ENCODE data around the gene POTEI.
"Not testable (repeated sequence)": the region's sequence is repeated elsewhere in the genome, so short reads cannot be mapped to it uniquely, and the experiment has no call there.

POTEI gene
- 0 reads per million in 2 donors for total RNA-seq

GRCh38 chr2:130509228-130509627 lies at the start of gene POTEI:
POTEI (minus strand) TSS chr2:130509328; CDS start chr2:130509235, 93 bp downstream.
- not testable (repeated sequence) for DNase-seq

GRCh38 chr2:130556441-130556840 lies 47.3 kb upstream of the POTEI start:
- not testable (repeated sequence) for DNase-seq

DNA sequence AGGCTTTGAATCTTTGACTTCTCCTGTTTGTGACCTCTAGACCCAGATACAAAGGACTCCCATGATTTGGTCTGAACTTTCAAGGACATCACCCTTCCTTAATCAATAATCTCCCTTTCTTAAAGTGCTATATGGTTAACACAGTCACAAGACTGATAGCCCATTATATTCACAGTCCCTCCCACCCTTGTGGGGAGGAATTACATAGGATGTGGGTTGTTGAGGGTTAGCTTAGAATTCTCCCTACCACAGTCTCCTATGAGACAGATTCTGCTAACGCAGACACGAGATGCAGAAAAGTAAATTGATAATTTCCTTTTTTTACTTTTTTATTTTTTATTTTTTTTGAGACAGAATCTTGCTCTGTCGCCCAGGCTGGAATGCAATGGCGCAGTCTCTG lies 45.0 kb upstream of the POTEI start:
- not testable (repeated sequence) for DNase-seq

GRCh38 chr2:130549475-130549874 lies 40.3 kb upstream of the POTEI start:
- DNase-seq: not testable (repeated sequence)

DNA sequence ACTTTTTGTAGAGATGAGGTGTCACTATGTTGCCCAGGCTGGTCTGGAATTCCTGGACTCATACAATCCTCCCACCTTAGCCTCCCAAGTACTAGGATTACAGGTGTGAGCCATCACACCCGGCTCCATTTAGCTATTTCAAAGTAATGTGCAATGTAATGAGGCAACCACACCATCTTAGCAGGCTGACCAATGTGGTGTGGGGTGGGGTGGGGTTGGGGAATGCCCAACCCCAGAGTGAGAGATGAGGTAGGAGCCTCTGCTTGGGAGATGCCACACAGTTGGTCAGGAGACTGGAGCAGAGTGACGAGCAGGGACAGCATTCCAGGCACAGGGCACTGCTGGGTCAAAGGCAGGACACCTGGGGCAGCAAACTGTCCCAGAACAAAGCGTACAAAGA lies 39.3 kb upstream of the POTEI start:
- not testable (repeated sequence) for DNase-seq

DNA sequence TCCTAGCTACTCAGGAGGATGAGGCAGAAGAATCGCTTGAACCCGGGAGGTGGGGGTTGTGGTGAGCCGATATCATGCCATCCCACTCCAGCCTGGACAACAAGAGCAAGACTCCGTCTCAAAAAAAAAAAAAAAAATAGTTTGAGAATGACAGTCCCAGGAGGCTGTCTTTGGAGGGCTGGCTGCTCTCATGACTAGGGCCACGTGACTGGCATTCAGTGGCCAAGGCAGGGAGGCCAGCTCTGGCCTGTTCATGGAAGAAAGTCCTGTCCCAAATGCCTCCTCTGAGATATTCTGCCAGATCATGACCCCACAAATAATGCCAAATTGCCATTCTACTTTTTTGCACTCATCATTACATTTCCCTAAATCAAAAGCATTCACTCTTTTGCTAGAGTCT lies 35.9 kb upstream of the POTEI start:
- DNase-seq: not testable (repeated sequence)

DNA sequence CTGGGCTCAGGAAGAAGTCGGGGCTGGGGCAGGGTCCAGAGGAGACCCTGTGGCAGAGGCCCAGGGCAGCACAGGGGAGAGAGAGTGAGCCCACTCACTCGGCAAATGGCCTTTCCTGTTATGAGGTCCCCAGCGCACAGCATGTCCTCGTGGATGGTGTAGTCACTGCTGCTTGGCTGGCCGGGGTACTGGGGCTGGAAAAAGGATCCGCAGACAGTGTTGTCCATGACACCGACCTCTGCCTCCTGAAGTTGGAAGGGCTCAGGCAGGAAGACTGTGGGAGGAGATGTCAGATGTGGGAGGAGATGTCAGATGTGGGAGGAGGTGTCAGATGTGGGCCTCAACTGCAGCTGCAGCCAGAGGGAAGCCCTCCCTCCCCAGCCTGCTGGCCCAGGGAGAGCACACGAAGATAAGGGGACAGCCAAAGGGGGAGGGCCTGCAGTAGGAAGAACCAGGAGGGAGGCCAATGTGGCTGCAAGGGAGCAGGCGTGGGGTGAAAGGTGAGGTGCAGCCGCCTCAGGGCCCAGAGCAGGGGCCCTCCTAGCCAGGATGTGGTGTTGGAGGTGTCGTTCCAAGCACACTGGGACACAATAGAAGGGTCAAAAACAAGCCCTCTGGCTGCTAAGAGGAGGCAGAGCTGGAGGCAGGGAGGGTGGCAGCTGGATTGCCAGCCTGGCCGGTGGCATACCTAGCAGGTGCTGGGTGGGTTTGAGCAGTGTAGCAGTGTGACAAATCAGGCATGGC lies 34.8 kb upstream of the POTEI start:
- DNase-seq: not testable (repeated sequence)

- not testable (repeated sequence) for DNase-seq
Observed at GRCh38 chr2:130542789-130543188, 33.7 kb upstream of the POTEI start.

GRCh38 chr2:130538271-130538670 lies 29.1 kb upstream of the POTEI start:
- DNase-seq: not testable (repeated sequence)

DNA sequence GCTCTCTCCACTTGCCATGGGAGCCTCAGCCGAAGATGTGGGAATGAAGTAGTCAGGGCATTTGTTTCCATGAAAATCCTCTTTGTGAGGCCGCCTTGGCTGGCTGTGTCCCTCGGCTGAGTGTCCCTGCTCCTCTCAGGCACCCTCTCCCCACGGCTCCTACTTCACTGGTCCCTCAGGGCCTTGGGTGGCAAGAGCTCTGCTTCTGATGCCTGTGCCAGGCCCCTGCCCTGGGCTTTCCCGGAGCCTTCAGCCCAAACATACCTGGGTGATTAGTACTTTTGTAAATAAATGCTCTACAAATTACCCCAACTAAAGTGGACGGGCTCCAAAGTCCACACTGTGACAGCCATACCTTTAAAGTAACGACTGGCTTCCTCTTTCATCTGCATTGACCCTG lies 27.5 kb upstream of the POTEI start:
- DNase-seq: not testable (repeated sequence)

GRCh38 chr2:130531672-130532071 lies 22.5 kb upstream of the POTEI start:
- DNase-seq: not testable (repeated sequence)

DNA sequence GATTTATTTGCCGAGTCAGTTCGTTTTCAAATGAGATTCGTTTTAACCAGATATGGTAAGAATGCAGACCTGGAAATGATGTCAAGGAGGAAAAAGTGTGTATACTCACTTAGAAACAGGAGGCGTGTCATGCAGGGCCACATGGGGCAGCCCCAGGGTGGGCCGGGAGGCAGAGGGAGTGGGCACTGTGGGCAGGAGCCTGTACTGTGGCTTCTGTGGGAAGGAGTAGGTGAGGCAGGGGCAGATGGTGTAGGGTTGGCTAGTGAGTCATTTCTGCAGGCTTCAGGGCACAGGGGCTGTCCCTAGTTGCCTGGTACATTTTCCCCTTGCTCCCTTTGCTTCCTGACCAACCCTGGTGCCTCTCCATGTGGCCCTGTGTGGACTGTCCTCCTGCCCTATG lies 22.1 kb upstream of the POTEI start:
- DNase-seq: not testable (repeated sequence)

DNA sequence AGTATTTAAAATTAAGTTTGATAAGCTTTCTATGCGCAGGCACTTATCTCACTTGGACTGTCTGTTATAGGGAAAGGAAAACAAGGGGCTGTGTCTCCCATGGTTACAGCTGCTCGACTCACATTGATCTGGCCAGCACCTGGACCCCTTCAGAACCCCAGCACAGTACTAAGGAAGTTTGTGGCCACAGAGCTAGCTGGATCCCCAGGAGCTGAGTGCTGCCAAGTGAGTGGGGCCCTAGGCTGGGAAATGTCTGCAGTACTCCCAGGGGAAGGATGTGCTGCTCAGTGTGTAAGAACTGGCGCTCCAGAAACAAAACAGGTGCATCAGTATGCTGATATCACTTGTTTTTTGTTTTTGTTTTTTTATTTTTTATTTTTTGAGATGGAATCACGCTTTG lies 21.1 kb upstream of the POTEI start:
- not testable (repeated sequence) for DNase-seq

DNA sequence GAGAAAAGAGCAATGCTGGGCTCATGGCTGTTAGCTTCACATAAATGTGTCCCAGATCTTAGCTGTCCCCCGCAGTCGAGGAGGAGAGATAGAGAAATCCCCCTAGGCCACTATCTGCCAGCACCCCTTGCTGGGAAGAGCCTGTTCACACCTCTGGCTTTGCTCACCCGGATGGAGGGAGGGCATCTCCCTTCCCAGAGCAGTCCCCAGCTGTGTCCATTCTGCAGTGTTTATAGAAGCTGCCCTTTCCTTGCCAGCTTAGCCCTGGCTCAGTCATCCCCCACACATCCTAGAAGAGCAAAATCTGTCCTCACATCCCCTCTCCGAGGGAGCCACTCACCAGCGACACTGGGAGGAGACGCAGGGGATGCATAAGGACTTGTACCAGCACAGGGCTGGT lies 20.4 kb upstream of the POTEI start:
- not testable (repeated sequence) for DNase-seq

DNA sequence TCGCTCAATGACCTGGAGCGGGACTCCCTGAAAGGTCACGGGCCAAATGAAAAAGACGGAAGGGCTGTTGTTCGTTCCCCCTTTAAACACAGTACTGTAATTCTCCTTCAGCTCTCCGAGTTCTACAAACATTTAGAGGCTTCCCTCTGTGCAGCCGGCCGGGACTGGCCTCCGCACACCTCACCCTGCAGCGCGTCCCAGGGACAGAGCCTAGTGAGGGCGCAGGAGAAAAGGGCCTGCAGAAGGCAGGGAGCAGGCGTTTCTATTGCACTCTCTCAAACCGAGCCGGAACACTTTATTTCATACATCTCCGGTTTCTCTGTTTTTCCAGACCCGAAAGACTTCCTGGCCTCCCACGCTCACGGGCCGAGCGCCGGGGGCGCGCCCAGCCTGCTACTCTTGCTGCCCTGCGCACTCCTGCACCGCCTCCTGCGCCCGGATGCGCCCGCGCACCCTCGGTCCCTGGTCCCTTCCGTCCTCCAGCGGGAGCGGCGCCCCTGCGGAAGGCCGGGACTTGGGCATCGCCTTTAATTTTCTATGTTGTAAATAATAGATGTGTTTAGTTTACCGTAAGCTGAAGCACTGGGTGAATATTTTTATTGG lies 18.3 kb upstream of the POTEI start:
- not testable (repeated sequence) for DNase-seq

- not testable (repeated sequence) for DNase-seq
Observed at GRCh38 chr2:130522390-130522789, 13.3 kb upstream of the POTEI start.

GRCh38 chr2:130520992-130521391 lies 11.9 kb upstream of the POTEI start, which contains the start of gene CFC1B:
CFC1B (plus strand) TSS chr2:130521222; CDS start chr2:130521485, 263 bp downstream.
- not testable (repeated sequence) for DNase-seq

DNA sequence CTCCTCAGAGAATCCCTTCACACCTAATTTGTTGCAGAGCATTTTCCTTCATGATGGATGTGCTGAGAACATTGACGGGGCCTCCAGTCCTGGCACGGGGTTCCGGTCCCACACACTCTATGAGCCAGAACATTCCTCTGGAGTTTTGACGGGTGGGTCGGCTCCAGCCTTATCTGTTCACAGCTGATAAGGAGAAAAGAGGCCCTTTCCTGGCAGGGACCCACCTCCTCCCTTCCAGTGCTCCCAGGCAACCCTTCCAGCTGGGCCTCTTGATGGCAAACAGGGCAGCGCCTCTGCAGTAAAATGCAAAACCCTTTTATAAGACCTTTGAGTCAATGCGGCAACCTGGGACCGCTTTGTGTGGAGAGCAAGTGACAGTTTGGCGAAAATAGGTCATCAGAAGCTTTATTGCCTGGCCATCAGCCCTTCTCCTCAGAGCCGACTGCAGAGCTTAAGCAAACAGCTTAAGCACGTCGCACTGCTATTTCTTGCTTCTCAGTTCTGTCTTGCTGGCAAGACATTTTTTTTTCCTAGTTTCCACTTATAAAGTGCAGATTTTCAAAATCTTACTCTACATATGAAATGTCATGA lies 9.5 kb upstream of the POTEI start:
- not testable (repeated sequence) for DNase-seq

GRCh38 chr2:130511747-130512451 lies 2.8 kb upstream of the POTEI start:
- DNase-seq: not testable (repeated sequence)

- not testable (repeated sequence) for DNase-seq
Observed at GRCh38 chr2:130510807-130511746, 1.9 kb upstream of the POTEI start.

- DNase-seq: not testable (repeated sequence)
Observed at GRCh38 chr2:130491073-130491472, 18.1 kb downstream of the POTEI start.

GRCh38 chr2:130455413-130455812 lies 53.7 kb downstream of the POTEI start:
- DNase-seq: not testable (repeated sequence)

Data from T-helper 2 cell (primary cell).